Germinal center (tissue), 1 donor: ENCODE data around the gene SF1.

Experiments used
- DNase-seq: peaks from one replicate; pipeline ENCODE4 v3.0.0; 2012; ENCODE audit warnings: mixed read lengths, low spot score

The SF1 gene

GRCh38 chr11:64760759-64761420 is 17.5 kb downstream of the SF1 start:
- no peak for DNase-seq

DNA sequence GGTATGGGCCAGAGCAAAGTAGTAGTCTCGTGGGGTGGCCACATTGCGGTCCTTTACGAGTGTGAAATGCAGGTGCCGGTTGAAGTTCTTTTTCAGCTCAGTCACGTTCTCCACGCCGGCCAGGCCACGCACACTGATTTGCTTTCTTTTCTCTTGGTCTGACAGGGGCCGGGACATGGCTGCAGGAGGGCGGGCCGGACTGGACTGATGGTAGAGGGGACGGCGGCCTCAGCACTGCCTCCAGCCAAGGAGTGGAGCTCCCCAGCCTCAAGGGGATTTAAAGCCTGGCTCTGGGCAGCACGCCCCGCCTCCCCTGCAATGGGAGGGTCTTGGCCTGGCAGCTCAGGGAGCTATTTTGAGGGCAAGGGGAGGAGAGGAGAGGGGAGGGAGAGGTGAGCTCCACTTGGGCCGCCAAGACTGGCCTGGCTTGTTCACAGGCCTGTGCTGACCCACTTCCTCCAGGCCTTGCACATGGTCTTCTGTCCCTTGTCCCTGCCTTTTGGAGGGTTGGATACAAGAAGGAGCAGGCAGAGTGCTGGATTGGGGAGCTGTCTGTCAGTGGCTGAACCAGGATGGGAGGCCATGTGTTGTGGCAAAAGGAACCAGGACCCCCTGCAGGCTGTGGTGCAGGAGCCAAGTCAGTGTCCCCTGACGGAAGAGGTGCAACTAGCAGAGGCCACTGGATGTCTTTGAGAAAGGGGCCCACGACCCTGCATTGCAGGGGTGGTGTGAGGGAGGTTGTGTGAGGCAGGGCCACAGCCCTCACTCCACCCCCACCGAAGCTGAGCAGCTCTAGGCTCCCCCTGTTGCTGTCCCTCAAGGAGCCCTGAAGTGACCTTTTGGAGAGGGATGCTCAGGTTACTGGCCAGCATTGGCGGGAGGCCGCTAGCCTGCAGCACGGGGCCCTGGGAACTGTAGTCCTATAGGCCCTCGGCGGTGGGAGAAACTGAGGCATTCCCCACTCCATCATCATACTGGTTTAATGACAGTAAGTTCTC is 18.3 kb downstream of the SF1 start, which contains the start of gene PYGM:
Gene PYGM (minus strand): TSS at position 253 of the 998 bp plus-strand sequence. CDS start 76 bp downstream, at position 177.
- no peak for DNase-seq

- no peak for DNase-seq
Measured at GRCh38 chr11:64759131-64759721, 19.1 kb downstream of the SF1 start.

DNA sequence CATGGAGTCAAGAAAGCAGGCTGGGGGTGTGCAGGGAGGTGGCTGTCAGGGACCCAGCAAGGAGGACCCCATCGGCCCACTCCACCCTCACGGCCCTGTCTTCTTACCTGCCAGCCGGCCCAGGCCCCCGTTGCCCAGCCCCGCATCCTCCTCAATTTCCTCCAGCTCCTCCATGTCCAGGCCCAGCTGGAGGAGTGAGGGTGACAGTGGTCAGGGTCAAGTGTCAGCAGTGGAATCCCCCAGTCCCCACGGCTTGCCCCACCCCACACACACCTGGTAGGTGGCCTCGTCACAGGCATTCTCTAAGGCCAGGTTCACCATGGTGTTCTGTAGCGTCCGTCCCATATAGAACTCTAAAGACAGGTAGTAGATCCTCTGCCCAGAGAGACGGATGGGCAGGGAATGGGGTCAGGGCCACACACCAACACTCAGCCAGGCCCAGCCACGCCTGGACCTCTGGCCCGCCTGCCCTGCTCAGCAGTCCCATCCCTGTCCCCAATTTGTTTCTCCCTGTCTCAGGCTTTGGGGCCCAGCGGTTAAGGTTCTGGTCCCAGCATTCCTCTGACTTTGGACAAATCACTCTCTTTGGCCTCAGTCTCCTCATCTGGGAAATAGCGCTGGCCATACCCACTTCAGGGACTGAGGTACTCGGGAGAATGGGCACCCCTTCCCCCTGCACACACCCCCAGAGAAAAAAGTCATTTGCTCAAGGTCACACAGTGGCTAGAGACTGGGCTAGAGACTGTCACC is 19.8 kb downstream of the SF1 start:
- DNase-seq = no peak

GRCh38 chr11:64757549-64758329 is 20.6 kb downstream of the SF1 start:
- DNase-seq = no peak

GRCh38 chr11:64755681-64756361 is 22.5 kb downstream of the SF1 start:
- DNase-seq = no peak

GRCh38 chr11:64754919-64755662 is 23.3 kb downstream of the SF1 start:
- no peak for DNase-seq

DNA sequence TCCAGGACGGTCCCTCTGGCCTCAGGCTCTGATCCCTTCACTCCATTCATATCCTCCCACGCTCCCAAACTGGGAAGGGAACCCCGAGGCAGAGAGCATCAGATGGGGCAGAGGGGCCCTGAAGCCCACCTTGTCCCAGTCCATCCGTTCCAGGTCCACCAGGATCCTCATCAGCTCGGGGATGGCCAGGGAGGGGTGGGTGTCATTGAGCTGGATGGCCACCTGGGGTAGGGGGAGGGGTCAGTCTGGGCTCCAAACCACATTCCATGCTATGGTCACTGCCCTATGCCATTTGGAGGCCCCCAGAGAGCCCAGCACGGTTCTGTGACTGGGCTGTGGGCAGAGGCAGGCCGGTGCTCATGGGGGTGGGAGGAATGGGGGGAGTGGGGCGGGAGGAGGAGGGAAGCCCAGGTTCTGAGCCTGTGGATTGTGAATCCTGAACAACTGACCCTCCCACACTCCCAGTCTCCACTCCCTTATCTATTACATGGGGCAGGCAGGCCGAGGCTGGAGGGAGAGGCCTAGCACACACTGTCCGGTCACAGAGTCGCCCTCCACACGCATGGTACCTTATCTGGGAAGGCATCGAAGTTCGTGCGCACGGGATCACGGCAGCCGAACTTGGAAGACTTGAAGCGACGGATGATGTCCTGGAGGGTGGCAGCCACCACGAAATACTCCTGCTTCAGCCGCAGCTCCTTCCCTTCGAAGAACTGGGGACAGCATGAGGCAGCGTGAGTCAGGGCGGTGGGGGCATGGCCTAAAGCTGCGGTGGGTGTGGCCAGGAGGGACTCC is 24.0 kb downstream of the SF1 start:
- DNase-seq = no peak

- no peak for DNase-seq
Measured at GRCh38 chr11:64753380-64754123, 24.8 kb downstream of the SF1 start.

DNA sequence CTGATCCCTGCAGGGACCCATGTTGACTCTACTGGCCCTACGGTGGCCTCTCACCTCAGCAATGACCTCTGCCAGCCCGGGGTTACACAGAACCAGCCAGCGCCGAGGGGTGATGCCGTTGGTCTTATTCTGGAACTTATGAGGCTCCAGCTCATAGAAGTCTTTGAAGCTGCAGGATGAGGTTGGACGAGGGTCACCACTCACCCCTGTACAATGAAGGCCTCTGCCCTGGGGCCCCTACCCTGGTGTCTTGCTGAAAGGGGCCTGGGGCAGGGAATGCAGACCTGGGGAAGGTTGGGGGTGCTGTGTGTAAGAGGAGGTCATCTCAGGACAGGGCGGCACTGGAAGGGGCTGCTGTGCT is 25.3 kb downstream of the SF1 start:
- no peak for DNase-seq

GRCh38 chr11:64752175-64752970 is 26.0 kb downstream of the SF1 start:
- no peak for DNase-seq

GRCh38 chr11:64751580-64751979 is 26.8 kb downstream of the SF1 start:
- DNase-seq = no peak

DNA sequence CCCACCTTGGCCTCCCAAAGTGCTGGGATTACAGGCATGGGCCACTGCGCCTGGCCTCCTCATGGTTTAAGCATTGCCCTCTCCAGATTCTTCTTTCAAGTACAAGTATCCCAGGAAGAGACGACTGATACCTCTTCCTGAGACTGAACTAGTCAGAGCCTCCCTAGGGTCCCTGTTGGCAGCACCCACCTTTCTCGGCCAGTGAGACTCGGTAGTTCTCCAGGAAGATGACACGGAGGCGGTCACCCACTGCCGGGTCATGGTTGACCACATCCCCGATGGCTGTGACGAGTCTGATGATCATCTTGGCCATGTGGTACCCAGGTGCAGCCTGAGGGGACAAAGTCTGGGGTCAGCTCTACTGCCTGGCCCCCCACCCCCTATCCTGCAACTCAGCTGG is 27.2 kb downstream of the SF1 start:
- DNase-seq = no peak

DNA sequence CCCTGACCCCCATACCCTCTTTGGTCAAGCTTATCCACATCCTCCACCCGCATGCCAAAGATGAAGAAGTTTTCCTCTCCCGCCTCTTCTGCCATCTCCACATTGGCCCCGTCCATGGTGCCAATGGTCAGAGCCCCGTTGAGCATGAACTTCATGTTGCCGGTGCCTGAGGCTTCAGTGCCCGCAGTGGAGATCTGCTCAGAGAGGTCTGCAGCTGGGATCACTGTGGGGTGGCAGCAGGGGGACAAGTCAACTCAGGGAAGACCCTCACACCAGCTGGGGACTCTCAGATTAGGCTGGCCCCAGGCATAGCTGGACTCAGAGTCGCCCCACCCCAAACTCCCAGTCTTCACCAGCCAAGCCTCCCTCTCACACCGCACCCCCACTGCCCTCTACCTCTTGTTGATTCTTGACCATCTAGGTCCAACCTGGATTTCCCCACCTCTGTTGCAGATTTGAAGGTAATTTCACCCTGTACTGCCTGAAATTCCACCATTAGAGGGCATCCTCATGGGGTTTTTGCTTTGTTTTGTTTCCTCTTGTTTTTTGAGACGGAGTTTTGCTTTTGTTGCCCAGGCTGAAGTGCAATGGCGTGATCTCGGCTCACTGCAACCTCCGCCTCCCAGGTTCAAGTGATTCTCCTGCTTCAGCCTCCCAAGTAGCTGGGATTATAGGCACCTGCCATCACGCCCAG is 27.8 kb downstream of the SF1 start:
- no peak for DNase-seq

GRCh38 chr11:64747961-64748665 is 30.2 kb downstream of the SF1 start:
- DNase-seq = no peak

DNA sequence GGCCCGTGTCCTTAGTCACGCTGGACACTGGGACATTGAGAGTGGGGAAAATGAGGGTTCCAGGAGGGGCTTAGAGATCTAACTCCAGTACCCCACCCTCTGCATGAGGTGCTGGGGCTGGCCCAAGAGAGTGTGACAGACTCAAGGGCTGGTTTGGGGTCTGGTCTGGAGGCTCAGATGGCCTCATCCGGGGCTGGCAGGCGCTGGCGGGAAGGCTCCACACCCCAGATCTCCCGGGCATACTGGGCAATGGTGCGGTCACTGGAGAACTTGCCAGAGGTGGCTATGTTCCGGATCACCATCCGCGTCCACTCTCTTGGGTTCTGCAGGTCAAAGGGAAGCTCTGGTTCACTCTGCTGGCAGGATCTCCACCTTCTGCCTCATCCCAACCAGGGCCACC is 31.9 kb downstream of the SF1 start:
- no peak for DNase-seq
